PC-3 (cell line): ENCODE data around the gene FAM168A. TPM values are rescaled to one million over a fixed set of nuclear protein-coding genes. Genes with fewer than 3 reads are reported as not detected.

Source experiments
- ATAC-seq: fragments of 200-7000 bp; cut with Tn5 transposase; 2 replicates; pipeline ENCODE4 v1.9.1; 2020; ENCODE audit warnings: mild to moderate bottlenecking, moderate library complexity
- BruUV-seq: library from RNA; stranded (reverse); fragments of 400-500 nt; replicated peaks from 2 replicates; lab custom pipeline; 2021; lab: Mats Ljungman, UMichigan
- CTCF ChIA-PET: fragments of 300-600 bp; sonication (Branson Sonifier 250); formaldehyde crosslinking; loops from one replicate; lab custom pipeline; 2022; ENCODE audit warnings: antibody characterized with exemption; lab: Charles Lee
- POLR2A ChIA-PET: fragments of 300-600 bp; sonication (Branson Sonifier 250); formaldehyde crosslinking; loops from one replicate; lab custom pipeline; 2022; ENCODE audit warnings: antibody characterized with exemption; ENCODE audit not compliant: unreplicated experiment; lab: Charles Lee
- DNase-seq: peaks from one replicate; pipeline ENCODE4 v3.0.0-alpha.2; 2015
- H2AFZ ChIP-seq: fragments of 300-600 bp; sonication (generic); 2 replicates; pipeline ENCODE4 v1.6.0; 2016; ENCODE audit warnings: antibody characterized with exemption, low read length
- H3F3A ChIP-seq: fragments of 300-600 bp; sonication (generic); one replicate; pipeline ENCODE4 v1.6.0; 2017; ENCODE audit warnings: antibody characterized with exemption, low read length, control low read depth, mild to moderate bottlenecking; ENCODE audit not compliant: unreplicated experiment
- H3K27ac ChIP-seq: fragments of 300-600 bp; sonication (generic); 2 replicates; pipeline ENCODE4 v1.5.1; 2016; ENCODE audit warnings: mild to moderate bottlenecking, low read length
- H3K27me3 ChIP-seq: fragments of 300-600 bp; sonication (generic); 2 replicates; pipeline ENCODE4 v1.6.1; 2016; ENCODE audit warnings: low read length, mixed read lengths
- H3K36me3 ChIP-seq: fragments of 300-600 bp; sonication (generic); 2 replicates; pipeline ENCODE4 v1.6.1; 2016; ENCODE audit warnings: low read depth, mixed run types, low read length, mixed read lengths
- H3K4me1 ChIP-seq: fragments of 300-600 bp; sonication (generic); 2 replicates; pipeline ENCODE4 v1.5.1; 2016; ENCODE audit warnings: low read length; ENCODE audit not compliant: insufficient read depth
- H3K4me2 ChIP-seq: fragments of 300-600 bp; sonication (generic); 2 replicates; pipeline ENCODE4 v1.6.0; 2016; ENCODE audit warnings: low read length
- H3K4me3 ChIP-seq: fragments of 300-600 bp; sonication (generic); 2 replicates; pipeline ENCODE4 v1.5.1; 2016; ENCODE audit warnings: mild to moderate bottlenecking, low read length, mixed read lengths
- H3K79me2 ChIP-seq: fragments of 300-600 bp; sonication (generic); 2 replicates; pipeline ENCODE4 v1.6.1; 2017; ENCODE audit warnings: low read length, mixed read lengths
- H3K9ac ChIP-seq: fragments of 300-600 bp; sonication (generic); 2 replicates; pipeline ENCODE4 v1.6.0; 2016; ENCODE audit warnings: mild to moderate bottlenecking, low read length
- H3K9me2 ChIP-seq: fragments of 300-600 bp; sonication (generic); replicated peaks from 2 replicates; pipeline ENCODE4 v1.6.1; 2016; ENCODE audit warnings: mixed run types, low read length, mixed read lengths
- H3K9me3 ChIP-seq: fragments of 300-600 bp; sonication (generic); 2 replicates; pipeline ENCODE4 v1.6.1; 2016; ENCODE audit warnings: low read length, mixed read lengths
- H4K20me1 ChIP-seq: fragments of 300-600 bp; sonication (generic); 2 replicates; pipeline ENCODE4 v1.6.1; 2016; ENCODE audit warnings: low read length, mixed read lengths
- EZH2 ChIP-seq: fragments of 300-600 bp; sonication (generic); IDR thresholded peaks from one replicate; pipeline ENCODE4 v1.6.1; 2017; ENCODE audit warnings: antibody characterized with exemption, mild to moderate bottlenecking, low read length; ENCODE audit not compliant: unreplicated experiment
- EZH2phosphoT487 ChIP-seq: fragments of 300-600 bp; sonication (generic); IDR thresholded peaks from 2 replicates; pipeline ENCODE4 v1.6.1; 2018; ENCODE audit warnings: mild to moderate bottlenecking, antibody characterized with exemption, low read length, borderline replicate concordance
- intact Hi-C: fragments of 100-400 bp; cut with micrococcal nuclease; formaldehyde crosslinking; loops from 2 replicates; pipeline ENCODE4 v1.9.0; 2023
- total RNA-seq: library from RNA; depleted of rRNA; stranded (reverse); fragments of >200 nt; gene quantifications from 2 replicates; pipeline ENCODE4 v1.2.3, GENCODE V29; 2014
- TF ChIP-seq, protein P1 (sequence below): fragments of 300-600 bp; sonication (generic); conservative IDR thresholded peaks from 2 replicates; pipeline ENCODE4 v1.5.1; 2017; ENCODE audit warnings: antibody characterized with exemption, low read depth, mild to moderate bottlenecking, low read length

FAM168A gene
- total RNA-seq, 1 experiment from 2014 or later = 24.5 TPM

DNA sequence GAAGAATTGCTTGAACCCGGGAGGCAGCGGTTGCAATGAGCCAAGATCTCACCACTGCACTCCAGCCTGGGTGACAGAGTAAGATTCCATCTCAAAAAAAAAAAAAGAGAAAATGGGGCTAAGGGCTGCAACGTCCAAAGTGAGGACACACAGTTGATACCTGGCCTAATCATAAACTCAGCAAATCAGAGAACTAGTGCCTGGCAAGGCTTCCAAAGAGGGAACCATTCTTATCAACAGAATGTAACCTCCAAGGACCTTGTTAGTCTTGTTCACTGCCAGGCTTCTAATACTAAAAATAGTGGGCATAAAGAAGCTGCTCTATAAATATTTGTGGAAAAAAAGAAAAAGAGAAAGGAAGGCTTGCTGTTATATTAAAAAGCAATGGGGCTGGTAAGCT lies 42.3 kb downstream of the FAM168A start:
- no peak overlapping the region for H2AFZ ChIP-seq
- no peaks in the 10 kb centered on the region for H3K36me3 ChIP-seq
- POLR2A ChIA-PET = no interaction called here
- ATAC-seq (no peak), DNase-seq (no peak)
- H3F3A ChIP-seq = no peaks in the 10 kb centered on the region
- H3K9me3 ChIP-seq = no peaks in the 10 kb centered on the region
- no peaks in the 10 kb centered on the region for H4K20me1 ChIP-seq
- intact Hi-C loops = no loop called here
- H3K4me2 ChIP-seq = no peak overlapping the region
- no peaks in the 10 kb centered on the region for H3K27me3 ChIP-seq
- no peak for TF ChIP-seq EZH2
- TF ChIP-seq, protein P1, sequence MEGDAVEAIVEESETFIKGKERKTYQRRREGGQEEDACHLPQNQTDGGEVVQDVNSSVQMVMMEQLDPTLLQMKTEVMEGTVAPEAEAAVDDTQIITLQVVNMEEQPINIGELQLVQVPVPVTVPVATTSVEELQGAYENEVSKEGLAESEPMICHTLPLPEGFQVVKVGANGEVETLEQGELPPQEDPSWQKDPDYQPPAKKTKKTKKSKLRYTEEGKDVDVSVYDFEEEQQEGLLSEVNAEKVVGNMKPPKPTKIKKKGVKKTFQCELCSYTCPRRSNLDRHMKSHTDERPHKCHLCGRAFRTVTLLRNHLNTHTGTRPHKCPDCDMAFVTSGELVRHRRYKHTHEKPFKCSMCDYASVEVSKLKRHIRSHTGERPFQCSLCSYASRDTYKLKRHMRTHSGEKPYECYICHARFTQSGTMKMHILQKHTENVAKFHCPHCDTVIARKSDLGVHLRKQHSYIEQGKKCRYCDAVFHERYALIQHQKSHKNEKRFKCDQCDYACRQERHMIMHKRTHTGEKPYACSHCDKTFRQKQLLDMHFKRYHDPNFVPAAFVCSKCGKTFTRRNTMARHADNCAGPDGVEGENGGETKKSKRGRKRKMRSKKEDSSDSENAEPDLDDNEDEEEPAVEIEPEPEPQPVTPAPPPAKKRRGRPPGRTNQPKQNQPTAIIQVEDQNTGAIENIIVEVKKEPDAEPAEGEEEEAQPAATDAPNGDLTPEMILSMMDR = no peak
- TF ChIP-seq EZH2phosphoT487 = no peak
- H3K4me1 ChIP-seq = no peaks in the 10 kb centered on the region
- CTCF ChIA-PET = no interaction called here
- H3K4me3 ChIP-seq = no peak overlapping the region
- H3K9me2 ChIP-seq = no peaks in the 10 kb centered on the region
- H3K79me2 ChIP-seq = no peaks in the 10 kb centered on the region
- H3K27ac ChIP-seq = no peak overlapping the region
- no peak overlapping the region for H3K9ac ChIP-seq
- no TSS peak for BruUV-seq

DNA sequence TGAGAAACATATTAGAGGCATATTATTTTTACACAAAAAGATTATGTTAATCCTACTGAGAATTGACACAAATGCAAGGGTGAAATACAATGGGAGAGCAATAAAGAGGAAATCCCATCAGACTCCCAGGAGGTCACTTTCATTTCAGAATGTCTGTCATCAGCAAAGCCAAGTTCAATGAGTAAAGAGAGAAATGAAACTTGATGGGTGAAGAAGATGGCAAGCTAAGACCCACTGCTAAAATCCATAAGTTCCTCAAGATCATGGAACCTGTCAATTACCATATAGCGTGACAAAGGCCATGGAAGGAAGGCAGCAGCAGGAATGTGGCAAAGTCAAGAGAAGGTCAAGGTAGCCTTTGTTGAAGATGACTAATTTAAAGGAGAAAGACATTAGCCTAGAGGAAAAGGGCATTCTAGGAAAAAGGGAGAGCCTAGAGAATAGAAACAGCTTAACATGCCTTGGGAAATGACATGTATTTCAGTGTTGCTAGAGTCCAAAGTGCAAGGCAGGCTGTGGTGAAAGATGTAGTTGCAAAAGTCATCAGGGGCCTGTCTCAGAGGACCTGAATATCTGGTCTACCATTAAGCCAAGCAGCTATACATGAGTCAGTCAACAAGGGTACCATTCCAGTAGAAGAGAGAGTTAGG lies 43.1 kb downstream of the FAM168A start:
- Histone ChIP-seq H3K79me2 (no peaks in the 10 kb centered on the region), H4K20me1 (0 out of 2 replicates have a peak, but pooled peaks cover 2% of the 10 kb centered on the region), H3K27me3 (no peaks in the 10 kb centered on the region), H3K27ac (no peak overlapping the region), H3K36me3 (no peaks in the 10 kb centered on the region), H3K9me2 (no peaks in the 10 kb centered on the region), H3K9ac (no peak overlapping the region), H3F3A (no peaks in the 10 kb centered on the region), H2AFZ (no peak overlapping the region), H3K4me2 (no peak overlapping the region), H3K9me3 (no peaks in the 10 kb centered on the region), H3K4me1 (no peaks in the 10 kb centered on the region), H3K4me3 (no peak overlapping the region)
- BruUV-seq = no TSS peak
- ChIA-PET POLR2A (no interaction called here), CTCF (no interaction called here)
- intact Hi-C loops = no loop called here
- DNase-seq (no peak), ATAC-seq (no peak)
- no peak for TF ChIP-seq EZH2phosphoT487
- TF ChIP-seq, protein P1 = no peak
- TF ChIP-seq EZH2 = no peak

DNA sequence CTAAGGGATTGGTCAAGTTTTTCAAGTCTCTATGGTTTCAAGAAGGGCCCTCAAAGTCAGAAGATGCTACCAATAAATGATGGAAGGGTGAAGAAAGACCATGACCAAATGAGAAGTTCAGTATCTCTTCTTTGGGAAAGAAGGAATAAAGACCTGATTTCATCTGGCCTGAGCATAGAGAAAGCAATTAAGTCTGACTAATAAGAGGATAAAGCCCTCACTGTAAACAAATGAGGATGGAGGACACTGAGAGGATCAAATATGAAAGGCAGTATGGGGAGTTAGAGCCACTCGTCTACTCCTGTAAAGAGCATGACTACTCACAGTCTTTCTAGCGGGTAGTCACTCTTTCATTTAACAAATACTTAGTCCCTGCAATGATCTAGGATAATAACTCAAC lies 44.6 kb downstream of the FAM168A start:
- H3K79me2 ChIP-seq = no peaks in the 10 kb centered on the region
- H3K4me3 ChIP-seq = no peak overlapping the region
- ChIA-PET CTCF (no interaction called here), POLR2A (no interaction called here)
- H3K36me3 ChIP-seq = no peaks in the 10 kb centered on the region
- H2AFZ ChIP-seq = no peak overlapping the region
- no peak overlapping the region for H3K9ac ChIP-seq
- TF ChIP-seq EZH2phosphoT487 = no peak
- no peak for TF ChIP-seq EZH2
- TF ChIP-seq, protein P1 = no peak
- no peak overlapping the region for H3K4me2 ChIP-seq
- no peaks in the 10 kb centered on the region for H3K9me2 ChIP-seq
- DNase-seq (no peak), ATAC-seq (peak; percentile 43; the same call in 1 of the 2 replicates)
- intact Hi-C loops = no loop called here
- no peaks in the 10 kb centered on the region for H3F3A ChIP-seq
- H3K9me3 ChIP-seq = no peaks in the 10 kb centered on the region
- 0 out of 2 replicates have a peak, but pooled peaks cover 6% of the 10 kb centered on the region for H4K20me1 ChIP-seq
- no peaks in the 10 kb centered on the region for H3K4me1 ChIP-seq
- BruUV-seq = no TSS peak
- no peaks in the 10 kb centered on the region for H3K27me3 ChIP-seq
- no peak overlapping the region for H3K27ac ChIP-seq
